Tibial nerve (tissue), 4 donors: ENCODE measurements around the gene MTMR3. TPM values are rescaled to one million over a fixed set of nuclear protein-coding genes. Genes with fewer than 3 reads are reported as not detected.

Source experiments
- DNase-seq, 2 donors: peaks; one replicate each; pipeline ENCODE4 v3.0.0-alpha.2; 2019; ENCODE audit warnings: low spot score in 2 of 2
- H3K27ac ChIP-seq, 4 donors: fragments of 200-600 bp; sonication (generic) in 3 of 4; one replicate each; pipeline ENCODE4 v1.5.1; 2017 to 2019; ENCODE audit warnings: mild to moderate bottlenecking in 1 of 4
- H3K27me3 ChIP-seq, 2 donors: fragments of 200-600 bp; sonication (generic) in 1 of 2; one replicate each; pipeline versions ENCODE4 v1.5.1 to v1.6.0; 2017 to 2019
- H3K36me3 ChIP-seq, 3 donors: fragments of 200-600 bp; sonication (generic); one replicate each; pipeline ENCODE4 v1.5.1; 2018 to 2019
- H3K4me1 ChIP-seq, 4 donors: fragments of 200-600 bp; sonication (generic) in 3 of 4; one replicate each; pipeline ENCODE4 v1.5.1; 2017 to 2019
- H3K4me3 ChIP-seq, 4 donors: fragments of 200-600 bp; sonication (generic) in 3 of 4; one replicate each; pipeline ENCODE4 v1.5.1; 2017 to 2019; ENCODE audit warnings: mild to moderate bottlenecking in 1 of 4, moderate library complexity in 1 of 4
- H3K9me3 ChIP-seq, 4 donors: fragments of 200-600 bp; sonication (generic) in 3 of 4; one replicate each; pipeline ENCODE4 v1.5.1; 2017 to 2019
- CTCF ChIP-seq, 5 experiments: fragments of 200-600 bp in 3 of 5; fragments of 450-650 bp in 2 of 5; sonication (generic) in 3 of 5; IDR thresholded peaks; one replicate each; pipeline ENCODE4 v1.5.1; 2016 to 2019; ENCODE audit warnings: antibody characterized with exemption in 5 of 5, mild to moderate bottlenecking in 3 of 5, moderate library complexity in 2 of 5
- EP300 ChIP-seq, 2 donors: sonication (generic); formaldehyde crosslinking; IDR thresholded peaks; one replicate each; pipeline ENCODE4 v1.6.1; 2017; ENCODE audit warnings: antibody characterized with exemption in 2 of 2, mild to moderate bottlenecking in 1 of 2
- POLR2A ChIP-seq, 2 donors: fragments of 450-650 bp; IDR thresholded peaks; one replicate each; pipeline ENCODE4 v1.6.1; 2017; ENCODE audit warnings: antibody characterized with exemption in 2 of 2, mild to moderate bottlenecking in 2 of 2, moderate library complexity in 2 of 2
- WGBS, 2 donors: methylation state at CpG; one replicate each; pipeline ENCODE4 v1.1.5; 2018; 5-methylcytosine and 5-hydroxymethylcytosine counted together
- total RNA-seq, 4 donors: library from RNA; depleted of rRNA; stranded (reverse); fragments of >200 nt; gene quantifications; one replicate each; pipeline ENCODE4 v1.1.0, GENCODE V29; 2016

MTMR3 gene
- total RNA-seq, 4 donors from 2014 or later, result 56.1 to 91.2 (median 74.5) TPM

- Histone ChIP-seq H3K4me3 (no peak overlapping the region), H3K4me1 (no peaks in the 10 kb centered on the region), H3K27me3 (no peaks in the 10 kb centered on the region), H3K36me3 (no peaks in the 10 kb centered on the region), H3K9me3 (no peaks in the 10 kb centered on the region), H3K27ac (no peak overlapping the region)
- 59 to 96% methylated on average over 2 to 3 of the region's 3 CpGs for WGBS, 2 donors
- no peak for DNase-seq
- TF ChIP-seq EP300 (IDR thresholded peaks at IDR 0.05) (no peak), CTCF (IDR thresholded peaks at IDR 0.05) (no peak), POLR2A (IDR thresholded peaks at IDR 0.05) (no peak)
Observed at GRCh38 chr22:29870574-29870973, 12.4 kb upstream of the MTMR3 start.

GRCh38 chr22:29871684-29872083 is 11.3 kb upstream of the MTMR3 start:
- DNase-seq, result no peak
- H3K27ac ChIP-seq, result no peak overlapping the region
- no peaks in the 10 kb centered on the region for H3K27me3 ChIP-seq
- H3K36me3 ChIP-seq, result no peaks in the 10 kb centered on the region
- no peaks in the 10 kb centered on the region for H3K9me3 ChIP-seq
- no peak overlapping the region for H3K4me3 ChIP-seq
- 44 to 46% methylated on average over 5 of the region's 5 CpGs for WGBS, 2 donors
- no peak for TF ChIP-seq CTCF (IDR thresholded peaks at IDR 0.05)
- no peak for TF ChIP-seq POLR2A (IDR thresholded peaks at IDR 0.05)
- TF ChIP-seq EP300 (IDR thresholded peaks at IDR 0.05), result no peak
- H3K4me1 ChIP-seq, result no peaks in the 10 kb centered on the region

- WGBS, 2 donors, result 89 to 93% methylated on average over 3 of the region's 3 CpGs
Observed at GRCh38 chr22:29872144-29872893, 10.7 kb upstream of the MTMR3 start.

GRCh38 chr22:29872989-29873388 is 10.0 kb upstream of the MTMR3 start:
- no peak overlapping the region for H3K27ac ChIP-seq
- no peaks in the 10 kb centered on the region for H3K9me3 ChIP-seq
- no peak for DNase-seq
- 79% methylated on average over 5 of the region's 5 CpGs for WGBS, 2 donors
- TF ChIP-seq POLR2A (IDR thresholded peaks at IDR 0.05), result no peak
- no peak for TF ChIP-seq EP300 (IDR thresholded peaks at IDR 0.05)
- TF ChIP-seq CTCF (IDR thresholded peaks at IDR 0.05), result no peak
- H3K4me1 ChIP-seq, result no peaks in the 10 kb centered on the region
- no peak overlapping the region for H3K4me3 ChIP-seq
- no peaks in the 10 kb centered on the region for H3K27me3 ChIP-seq
- H3K36me3 ChIP-seq, result no peaks in the 10 kb centered on the region

More at GRCh38 chr22:29872144-29872893, 10.7 kb upstream of the MTMR3 start:
- Histone ChIP-seq H3K4me3 (no peak overlapping the region), H3K36me3 (no peaks in the 10 kb centered on the region), H3K27me3 (no peaks in the 10 kb centered on the region), H3K4me1 (no peaks in the 10 kb centered on the region), H3K27ac (no peak overlapping the region), H3K9me3 (no peaks in the 10 kb centered on the region)
- TF ChIP-seq EP300 (IDR thresholded peaks at IDR 0.05), result no peak
- TF ChIP-seq POLR2A (IDR thresholded peaks at IDR 0.05), result no peak
- TF ChIP-seq CTCF (IDR thresholded peaks at IDR 0.05), result no peak
- DNase-seq, result no peak

GRCh38 chr22:29873943-29874342 is 9.0 kb upstream of the MTMR3 start:
- Histone ChIP-seq H3K27me3 (no peaks in the 10 kb centered on the region), H3K36me3 (no peaks in the 10 kb centered on the region), H3K4me3 (no peak overlapping the region), H3K27ac (no peak overlapping the region), H3K4me1 (no peaks in the 10 kb centered on the region), H3K9me3 (no peaks in the 10 kb centered on the region)
- no peak for TF ChIP-seq POLR2A (IDR thresholded peaks at IDR 0.05)
- no peak for TF ChIP-seq CTCF (IDR thresholded peaks at IDR 0.05)
- no peak for TF ChIP-seq EP300 (IDR thresholded peaks at IDR 0.05)
- DNase-seq, result no peak
- WGBS, 2 donors, result 79 to 86% methylated on average over 2 of the region's 2 CpGs
